HFF-Myc (cell line): ENCODE measurements around the gene CBL.

Experiments used
- DNase-seq: peaks from one replicate; pipeline ENCODE4 v3.0.0-alpha.2; 2011; ENCODE audit warnings: low read depth; ENCODE audit errors: extremely low read depth
- H3K4me3 ChIP-seq: replicated peaks from 2 replicates; pipeline ENCODE4 v1.5.1; 2011; ENCODE audit warnings: low read depth, mild to moderate bottlenecking, control low read depth, low read length
- CTCF ChIP-seq: IDR thresholded peaks from 2 replicates; pipeline ENCODE4 v1.5.1; 2012; ENCODE audit warnings: mild to moderate bottlenecking, low read depth, low read length, control low read depth; ENCODE audit errors: missing control alignments

Gene CBL

GRCh38 chr11:119205574-119206510 is at the start of gene CBL:
Gene CBL, plus strand, starts transcription at chr11:119206339. Its CDS starts 79 bp downstream, at chr11:119206418.
- H3K4me3 ChIP-seq, result peak within 1 kb of the TSS; percentile 81
- TF ChIP-seq CTCF, result peak; percentile 78
- DNase-seq, result peak; percentile 72

- no peak for TF ChIP-seq CTCF
- no peak overlapping the region for H3K4me3 ChIP-seq
- no peak for DNase-seq
These were observed 49.6 kb upstream of the CBL start for GRCh38 chr11:119156496-119156895.

- no peak overlapping the region for H3K4me3 ChIP-seq
- TF ChIP-seq CTCF, result no peak
- no peak for DNase-seq
These were observed 49.1 kb upstream of the CBL start for GRCh38 chr11:119157063-119157462.

- TF ChIP-seq CTCF, result no peak
- H3K4me3 ChIP-seq, result no peak overlapping the region
- no peak for DNase-seq
These were observed 47.7 kb upstream of the CBL start for GRCh38 chr11:119158467-119158866.

- no peak for TF ChIP-seq CTCF
- H3K4me3 ChIP-seq, result no peak overlapping the region
- DNase-seq, result no peak
These were observed 46.0 kb upstream of the CBL start for GRCh38 chr11:119160151-119160550.

GRCh38 chr11:119161871-119162270 is 44.3 kb upstream of the CBL start:
- no peak for DNase-seq
- H3K4me3 ChIP-seq, result no peak overlapping the region
- TF ChIP-seq CTCF, result no peak
